Activated naive CD4-positive, alpha-beta T cell treated with anti-CD3 and anti-CD28 coated beads, Interleukin-2, amount 50 U/mL, for 72 hours (primary cell): ENCODE data around the gene PIK3R3. TPM values are rescaled to one million over a fixed set of nuclear protein-coding genes. Genes with fewer than 3 reads are reported as not detected.
"Not testable (repeated sequence)": the region's sequence is repeated elsewhere in the genome, so short reads cannot be mapped to it uniquely, and the experiment has no call there.

Experiments
- ATAC-seq, 2 donors: fragments of 150-1000 bp; cut with Tn5 transposase; 2 replicates each; pipeline ENCODE4 v1.10.0; 2021; ENCODE audit warnings: mild to moderate bottlenecking in 2 of 2, moderate library complexity in 2 of 2
- DNase-seq, 2 donors: peaks; one replicate each; pipeline ENCODE4 v3.0.0; 2021 to 2022; ENCODE audit warnings: low spot score in 2 of 2
- H3K27ac Mint-ChIP-seq, 2 donors: one replicate each; pipeline ENCODE4 v1.8.0; 2022; ENCODE audit warnings: mild to moderate bottlenecking in 2 of 2, mixed read lengths in 2 of 2
- H3K36me3 Mint-ChIP-seq, 2 donors: one replicate each; pipeline ENCODE4 v1.8.0; 2022; ENCODE audit warnings: mixed read lengths in 2 of 2
- H3K9me3 Mint-ChIP-seq, 2 donors: one replicate each; pipeline ENCODE4 v1.8.0; 2022; ENCODE audit warnings: mixed read lengths in 2 of 2
- total RNA-seq, 2 donors: library from RNA; stranded (reverse); gene quantifications; one replicate each; pipeline ENCODE4 v1.2.3, GENCODE V29; 2022

Gene PIK3R3
- total RNA-seq, 2 donors from 2014 or later = 0.45 to 2.2 TPM

GRCh38 chr1:46096269-46097148, 35.9 kb downstream of the PIK3R3 start:
- Mint-ChIP-seq H3K36me3 (no peaks in the 10 kb centered on the region), H3K9me3 (peaks cover 0 to 3% of the 10 kb centered on the region in 2 donors), H3K27ac (no peak overlapping the region)
- DNase-seq (no peak), ATAC-seq (no peak)

GRCh38 chr1:46095110-46095509, 37.3 kb downstream of the PIK3R3 start:
- ATAC-seq, H3K27ac Mint-ChIP-seq, H3K9me3 Mint-ChIP-seq, DNase-seq, H3K36me3 Mint-ChIP-seq: not testable (repeated sequence)

DNA sequence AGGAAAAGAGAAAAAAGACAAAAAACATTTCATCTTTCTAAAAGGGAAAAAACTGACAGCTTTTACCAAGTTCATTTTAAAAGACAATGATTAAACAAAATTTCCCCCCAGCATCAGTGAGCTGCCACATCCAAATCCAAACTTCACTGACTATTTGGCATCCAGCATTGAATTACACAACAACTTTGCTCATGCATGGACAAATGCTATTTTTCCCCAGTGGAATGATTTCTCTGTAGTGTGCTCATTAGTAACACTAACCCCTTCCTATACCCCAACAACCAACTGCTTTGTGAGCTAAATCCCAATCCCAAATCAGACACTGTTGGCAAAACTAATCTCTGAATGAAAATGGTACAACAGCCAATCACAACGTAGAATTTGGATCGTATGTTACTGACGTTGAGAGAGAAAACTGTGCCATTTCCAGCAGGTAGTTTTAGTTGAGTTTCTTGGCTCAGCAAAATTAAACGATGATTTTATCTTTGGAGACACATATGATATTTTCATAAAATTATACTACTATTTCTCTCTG, 37.9 kb downstream of the PIK3R3 start:
- ATAC-seq (no peak), DNase-seq (no peak)
- no peak overlapping the region for H3K27ac Mint-ChIP-seq
- no peaks in the 10 kb centered on the region for H3K36me3 Mint-ChIP-seq
- H3K9me3 Mint-ChIP-seq = peaks cover 0 to 3% of the 10 kb centered on the region in 2 donors

DNA sequence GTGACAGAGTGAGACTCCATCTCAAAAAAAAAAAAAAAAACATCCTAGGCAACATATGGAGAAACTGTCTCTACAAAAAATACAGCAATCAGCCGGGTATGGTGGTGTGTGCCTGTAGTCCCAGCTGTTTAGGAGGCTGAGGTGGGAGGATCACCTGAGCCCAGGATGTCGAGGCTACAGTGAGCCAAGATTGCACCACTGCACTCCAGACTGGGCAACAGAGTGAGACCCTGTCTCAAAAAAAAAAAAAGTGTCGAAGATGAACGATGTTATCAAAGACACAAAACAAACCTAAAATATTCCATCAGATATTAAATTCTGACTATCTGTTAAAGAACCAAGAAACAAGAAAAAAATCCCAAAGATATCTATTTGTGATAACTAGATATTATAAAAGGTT, 38.6 kb downstream of the PIK3R3 start:
- H3K36me3 Mint-ChIP-seq, H3K27ac Mint-ChIP-seq, H3K9me3 Mint-ChIP-seq, ATAC-seq, DNase-seq: not testable (repeated sequence)

DNA sequence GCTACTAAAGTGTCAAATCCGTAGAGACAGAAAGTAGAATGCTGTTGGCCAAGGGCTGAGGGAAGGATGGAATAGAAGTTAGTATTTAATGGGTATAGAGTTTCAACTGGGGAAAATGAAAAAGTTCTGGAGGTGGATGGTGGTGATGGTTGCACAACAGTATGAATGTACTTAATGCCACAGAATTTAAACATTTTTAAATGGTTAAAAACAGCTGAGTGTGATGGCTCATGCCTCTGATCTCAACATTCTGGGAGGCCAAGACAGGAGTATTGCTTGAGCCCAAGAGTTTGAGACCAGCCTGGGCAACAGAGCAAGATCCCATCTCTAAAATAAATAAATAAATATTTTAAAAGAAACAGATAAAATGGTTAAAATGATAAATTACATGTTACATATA, 44.5 kb downstream of the PIK3R3 start:
- ATAC-seq (no peak), DNase-seq (no peak)
- H3K27ac Mint-ChIP-seq = no peak overlapping the region
- H3K9me3 Mint-ChIP-seq = no peaks in the 10 kb centered on the region
- H3K36me3 Mint-ChIP-seq = no peaks in the 10 kb centered on the region

DNA sequence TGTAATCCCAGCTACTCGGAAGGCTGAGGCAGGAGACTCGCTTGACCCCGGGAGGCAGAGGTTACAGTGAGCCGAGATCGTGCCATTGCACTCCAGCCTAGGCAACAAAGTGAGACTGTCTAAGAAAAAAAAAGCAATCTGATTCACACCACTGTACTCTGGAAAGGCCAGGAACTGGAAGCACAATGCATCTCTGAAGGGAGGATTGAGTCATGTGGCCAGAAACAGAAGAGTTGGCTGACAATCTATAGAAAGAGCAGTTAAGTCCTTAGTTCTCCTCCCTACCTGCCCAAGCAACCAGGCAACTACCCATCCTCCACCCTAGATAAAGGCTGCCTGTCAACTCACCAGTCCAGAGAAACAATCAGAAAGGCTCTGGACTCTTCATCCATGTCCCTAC, 45.9 kb downstream of the PIK3R3 start:
- H3K9me3 Mint-ChIP-seq = no peaks in the 10 kb centered on the region
- H3K27ac Mint-ChIP-seq = no peak overlapping the region
- no peaks in the 10 kb centered on the region for H3K36me3 Mint-ChIP-seq
- DNase-seq (no peak), ATAC-seq (no peak)

- ATAC-seq (no peak), DNase-seq (no peak)
- Mint-ChIP-seq H3K36me3 (no peaks in the 10 kb centered on the region), H3K27ac (no peak overlapping the region), H3K9me3 (no peaks in the 10 kb centered on the region)
Measured at GRCh38 chr1:46084553-46085451, 47.6 kb downstream of the PIK3R3 start.

DNA sequence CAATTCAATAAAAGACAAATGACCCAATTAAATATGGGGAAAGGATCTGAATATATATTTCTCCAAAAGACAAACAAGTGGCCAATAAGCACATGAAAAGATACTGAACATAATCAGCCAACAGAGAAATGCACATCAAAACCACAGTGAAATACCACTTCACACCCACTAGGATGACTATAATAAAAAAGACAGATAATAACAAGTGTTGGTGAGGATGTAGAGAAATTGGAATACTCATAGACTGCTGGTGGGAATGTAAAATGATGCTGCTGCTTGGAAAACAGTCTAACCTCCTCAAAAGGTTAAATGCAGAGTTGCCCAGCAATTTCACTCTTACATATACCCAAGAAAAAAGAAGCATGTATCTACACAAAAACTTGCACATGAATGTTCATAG, 48.9 kb downstream of the PIK3R3 start:
- H3K9me3 Mint-ChIP-seq = no peaks in the 10 kb centered on the region

GRCh38 chr1:46081619-46082018, 50.8 kb downstream of the PIK3R3 start:
- ATAC-seq (no peak), DNase-seq (no peak)
- H3K27ac Mint-ChIP-seq = no peak overlapping the region
- H3K9me3 Mint-ChIP-seq = no peaks in the 10 kb centered on the region
- no peaks in the 10 kb centered on the region for H3K36me3 Mint-ChIP-seq

More for the DNA sequence above, 48.9 kb downstream of the PIK3R3 start:
- no peak for ATAC-seq
- H3K36me3 Mint-ChIP-seq = no peaks in the 10 kb centered on the region
- no peak overlapping the region for H3K27ac Mint-ChIP-seq
- DNase-seq = no peak

- no peaks in the 10 kb centered on the region for H3K36me3 Mint-ChIP-seq
- ATAC-seq (no peak), DNase-seq (no peak)
- no peaks in the 10 kb centered on the region for H3K9me3 Mint-ChIP-seq
- no peak overlapping the region for H3K27ac Mint-ChIP-seq
Measured at GRCh38 chr1:46081206-46081605, 51.2 kb downstream of the PIK3R3 start.

DNA sequence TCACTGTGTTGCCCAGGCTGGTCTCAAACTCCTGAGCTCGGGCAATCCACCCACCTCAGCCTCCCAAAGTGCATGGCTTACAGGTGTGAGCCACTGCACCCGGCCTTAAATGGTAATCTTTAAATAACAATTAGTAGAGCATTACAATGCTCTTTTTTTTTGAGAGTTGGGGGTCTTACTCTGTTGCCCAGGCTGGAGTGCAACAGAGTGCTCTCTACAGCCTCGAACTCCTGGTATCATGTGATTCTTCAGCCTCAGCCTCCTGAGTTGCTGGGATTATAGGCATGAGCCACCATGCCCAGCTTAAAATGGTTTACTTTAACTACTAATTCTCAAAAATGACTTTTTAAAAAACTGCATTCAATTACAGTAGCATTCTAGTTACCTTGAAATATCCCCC, 52.2 kb downstream of the PIK3R3 start:
- ATAC-seq (no peak), DNase-seq (no peak)
- no peaks in the 10 kb centered on the region for H3K36me3 Mint-ChIP-seq
- no peak overlapping the region for H3K27ac Mint-ChIP-seq
- no peaks in the 10 kb centered on the region for H3K9me3 Mint-ChIP-seq

- no peak overlapping the region for H3K27ac Mint-ChIP-seq
- no peak for ATAC-seq
- H3K36me3 Mint-ChIP-seq = no peaks in the 10 kb centered on the region
- no peaks in the 10 kb centered on the region for H3K9me3 Mint-ChIP-seq
- DNase-seq = no peak
Measured at GRCh38 chr1:46077644-46078043, 54.8 kb downstream of the PIK3R3 start.

DNA sequence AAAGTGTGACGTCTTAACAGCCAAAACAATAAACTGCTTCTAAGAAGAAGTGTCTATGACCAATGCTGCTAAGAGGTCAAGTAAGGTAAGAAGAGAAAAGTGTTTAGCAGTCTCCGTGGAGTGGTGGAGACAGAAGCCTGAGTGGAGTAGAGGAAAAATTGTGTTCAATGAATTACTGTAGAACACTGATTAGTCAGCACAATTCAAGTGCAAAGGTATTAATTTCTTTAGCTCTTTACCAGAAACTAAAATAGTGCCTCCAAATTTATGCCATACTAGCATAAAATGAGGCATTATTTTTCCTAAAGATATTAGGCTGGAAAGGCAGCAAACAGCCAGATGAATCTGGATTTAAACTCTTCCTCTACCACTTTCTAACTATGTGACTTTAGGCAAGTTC, 56.1 kb downstream of the PIK3R3 start:
- DNase-seq = no peak
- Mint-ChIP-seq H3K9me3 (no peaks in the 10 kb centered on the region), H3K36me3 (no peaks in the 10 kb centered on the region), H3K27ac (no peak overlapping the region)
- no peak for ATAC-seq

- DNase-seq = no peak
- Mint-ChIP-seq H3K27ac (no peak overlapping the region), H3K36me3 (no peaks in the 10 kb centered on the region), H3K9me3 (no peaks in the 10 kb centered on the region)
- peak in 1 of 2 donors; percentile 77 for ATAC-seq
Measured at GRCh38 chr1:46072975-46073374, 59.5 kb downstream of the PIK3R3 start.

- Mint-ChIP-seq H3K36me3 (no peaks in the 10 kb centered on the region), H3K27ac (no peak overlapping the region), H3K9me3 (no peaks in the 10 kb centered on the region)
- no peak for DNase-seq
- no peak for ATAC-seq
Measured at GRCh38 chr1:46070164-46070814, 62.1 kb downstream of the PIK3R3 start.

DNA sequence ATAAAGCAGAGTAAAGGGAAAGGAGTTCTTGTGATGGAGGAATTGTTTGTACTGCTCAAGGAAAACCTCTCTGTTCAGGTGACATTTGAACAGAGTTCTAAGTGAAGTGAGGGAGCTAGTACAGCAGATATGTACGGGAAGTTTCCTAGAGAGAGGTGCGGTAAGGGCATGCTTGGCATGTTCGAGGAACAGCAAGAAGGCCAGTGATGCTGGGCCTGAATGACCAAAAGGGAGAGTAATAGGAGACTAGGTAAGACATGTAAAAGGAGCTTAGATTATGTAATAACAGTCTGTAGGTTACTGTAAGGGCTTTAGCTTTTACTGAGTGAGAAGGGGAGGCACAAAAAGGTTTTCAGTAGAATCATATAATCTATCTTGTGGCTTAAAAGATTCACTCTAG, 63.9 kb downstream of the PIK3R3 start:
- H3K36me3 Mint-ChIP-seq = no peaks in the 10 kb centered on the region
- DNase-seq (no peak), ATAC-seq (no peak)
- no peaks in the 10 kb centered on the region for H3K9me3 Mint-ChIP-seq
- H3K27ac Mint-ChIP-seq = no peak overlapping the region

DNA sequence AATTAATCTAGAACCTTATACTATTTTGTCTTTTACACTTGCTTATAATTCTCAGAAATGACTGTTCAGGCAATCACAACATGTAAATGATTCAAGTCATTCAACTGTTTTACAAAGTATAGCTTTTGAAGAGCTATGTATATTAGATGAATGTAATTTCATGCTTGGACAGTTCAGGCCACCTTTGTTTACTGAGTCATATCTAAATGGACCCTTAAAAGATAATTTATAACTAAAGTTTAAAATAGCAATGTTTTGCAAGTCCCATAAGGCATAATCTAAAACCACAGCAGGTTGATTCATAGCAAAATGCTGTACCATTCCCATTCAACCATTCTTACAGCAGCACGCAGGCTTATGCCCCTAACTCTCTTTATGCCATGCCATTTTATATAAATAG, 64.8 kb downstream of the PIK3R3 start:
- ATAC-seq (no peak), DNase-seq (no peak)
- no peaks in the 10 kb centered on the region for H3K36me3 Mint-ChIP-seq
- no peak overlapping the region for H3K27ac Mint-ChIP-seq
- H3K9me3 Mint-ChIP-seq = no peaks in the 10 kb centered on the region
